Activated naive CD8-positive, alpha-beta T cell treated with anti-CD3 and anti-CD28 coated beads, Interleukin-2, amount 10 ng/mL, durations not matched to agents 7 days and 5 days (primary cell): Measurements from ENCODE around the gene HCRTR2. TPM values are rescaled to one million over a fixed set of nuclear protein-coding genes. Genes with fewer than 3 reads are reported as not detected.
"Not testable (repeated sequence)": the region's sequence is repeated elsewhere in the genome, so short reads cannot be mapped to it uniquely, and the experiment has no call there.

ENCODE experiments used
- ATAC-seq: fragments of 150-1000 bp; cut with Tn5 transposase; one replicate; pipeline ENCODE4 v1.10.0; 2021; ENCODE audit warnings: low read depth, moderate library complexity
- POLR2A ChIA-PET: fragments of 350-600 bp; sonication (Branson Sonifier 250); formaldehyde crosslinking; loops from one replicate; lab custom pipeline; 2021; ENCODE audit warnings: antibody characterized with exemption; lab: Charles Lee
- DNase-seq: peaks from one replicate; pipeline ENCODE4 v3.0.0; 2021
- H3K27ac Mint-ChIP-seq: one replicate; pipeline ENCODE4 v1.8.0; 2022; ENCODE audit warnings: mild to moderate bottlenecking, mixed read lengths
- H3K27me3 Mint-ChIP-seq: one replicate; pipeline ENCODE4 v1.8.0; 2022; ENCODE audit warnings: mild to moderate bottlenecking, moderate library complexity, mixed read lengths
- H3K36me3 Mint-ChIP-seq: one replicate; pipeline ENCODE4 v1.8.0; 2021; ENCODE audit warnings: mild to moderate bottlenecking, mixed read lengths
- H3K4me1 Mint-ChIP-seq: one replicate; pipeline ENCODE4 v1.8.0; 2021; ENCODE audit warnings: mixed read lengths
- H3K4me3 Mint-ChIP-seq: one replicate; pipeline ENCODE4 v1.8.0; 2022; ENCODE audit warnings: mild to moderate bottlenecking, moderate library complexity, mixed read lengths
- H3K9me3 Mint-ChIP-seq: one replicate; pipeline ENCODE4 v1.8.0; 2021; ENCODE audit warnings: mixed read lengths
- total RNA-seq, 2 experiments: library from RNA; stranded (reverse); gene quantifications; one replicate each; pipeline ENCODE4 v1.2.3, GENCODE V29; 2021

Gene HCRTR2
- total RNA-seq, 2 experiments from 2014 or later = not detected

- no peak overlapping the region for H3K27ac Mint-ChIP-seq
- H3K4me1 Mint-ChIP-seq = no peaks in the 10 kb centered on the region
- H3K4me3 Mint-ChIP-seq = no peak overlapping the region
- POLR2A ChIA-PET = no interaction called here
- no peak for DNase-seq
- H3K36me3 Mint-ChIP-seq = no peaks in the 10 kb centered on the region
- H3K27me3 Mint-ChIP-seq = no peaks in the 10 kb centered on the region
- H3K9me3 Mint-ChIP-seq = no peaks in the 10 kb centered on the region
- no peak for ATAC-seq
These were observed 85.9 kb downstream of the HCRTR2 start for GRCh38 chr6:55260181-55260580.

- Mint-ChIP-seq H3K27me3 (no peaks in the 10 kb centered on the region), H3K36me3 (no peaks in the 10 kb centered on the region), H3K4me1 (no peaks in the 10 kb centered on the region), H3K4me3 (no peak overlapping the region), H3K9me3 (peaks cover 2% of the 10 kb centered on the region), H3K27ac (no peak overlapping the region)
- DNase-seq (no peak), ATAC-seq (no peak)
- POLR2A ChIA-PET = no interaction called here
These were observed 91.2 kb downstream of the HCRTR2 start for GRCh38 chr6:55265409-55266114.

- H3K9me3 Mint-ChIP-seq = peaks cover 2% of the 10 kb centered on the region
- ATAC-seq (no peak), DNase-seq (no peak)
- POLR2A ChIA-PET = no interaction called here
- no peak overlapping the region for H3K4me3 Mint-ChIP-seq
- H3K27ac Mint-ChIP-seq = no peak overlapping the region
- no peaks in the 10 kb centered on the region for H3K36me3 Mint-ChIP-seq
- no peaks in the 10 kb centered on the region for H3K27me3 Mint-ChIP-seq
- no peaks in the 10 kb centered on the region for H3K4me1 Mint-ChIP-seq
These were observed 92.6 kb downstream of the HCRTR2 start for GRCh38 chr6:55266896-55267295.

GRCh38 chr6:55276745-55277530 is 102.6 kb downstream of the HCRTR2 start:
- no peaks in the 10 kb centered on the region for H3K9me3 Mint-ChIP-seq
- no peak overlapping the region for H3K27ac Mint-ChIP-seq
- ATAC-seq (no peak), DNase-seq (no peak)
- POLR2A ChIA-PET = no interaction called here
- H3K36me3 Mint-ChIP-seq = no peaks in the 10 kb centered on the region
- H3K4me3 Mint-ChIP-seq = no peak overlapping the region
- H3K4me1 Mint-ChIP-seq = no peaks in the 10 kb centered on the region
- no peaks in the 10 kb centered on the region for H3K27me3 Mint-ChIP-seq

GRCh38 chr6:55277646-55278045 is 103.3 kb downstream of the HCRTR2 start:
- Mint-ChIP-seq H3K36me3 (no peaks in the 10 kb centered on the region), H3K9me3 (no peaks in the 10 kb centered on the region), H3K27me3 (no peaks in the 10 kb centered on the region), H3K27ac (no peak overlapping the region), H3K4me3 (no peak overlapping the region), H3K4me1 (no peaks in the 10 kb centered on the region)
- DNase-seq (no peak), ATAC-seq (no peak)
- POLR2A ChIA-PET = no interaction called here

DNA sequence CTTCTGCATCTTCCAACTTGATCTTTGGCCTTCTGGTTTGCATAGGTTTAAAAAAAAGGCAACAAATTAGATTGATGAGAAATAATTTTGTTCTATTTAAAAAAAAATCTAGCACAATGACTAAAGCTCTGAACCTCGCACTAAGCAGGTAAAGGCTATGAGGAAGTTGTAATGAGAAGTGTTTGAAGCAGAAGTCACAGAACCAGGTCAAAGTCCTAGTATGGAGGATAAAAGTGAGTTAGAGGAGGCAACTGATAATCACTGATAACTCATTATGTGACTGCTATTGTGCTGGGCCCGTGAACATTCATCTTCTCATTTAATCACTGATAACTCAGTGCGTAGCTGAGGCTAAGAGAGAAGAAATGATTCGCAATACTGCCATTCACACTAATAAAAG is 106.9 kb downstream of the HCRTR2 start:
- no peaks in the 10 kb centered on the region for H3K4me1 Mint-ChIP-seq
- H3K9me3 Mint-ChIP-seq = no peaks in the 10 kb centered on the region
- H3K4me3 Mint-ChIP-seq = no peak overlapping the region
- no peak for ATAC-seq
- H3K27me3 Mint-ChIP-seq = no peaks in the 10 kb centered on the region
- H3K27ac Mint-ChIP-seq = no peak overlapping the region
- POLR2A ChIA-PET = no interaction called here
- H3K36me3 Mint-ChIP-seq = no peaks in the 10 kb centered on the region
- DNase-seq = no peak

DNA sequence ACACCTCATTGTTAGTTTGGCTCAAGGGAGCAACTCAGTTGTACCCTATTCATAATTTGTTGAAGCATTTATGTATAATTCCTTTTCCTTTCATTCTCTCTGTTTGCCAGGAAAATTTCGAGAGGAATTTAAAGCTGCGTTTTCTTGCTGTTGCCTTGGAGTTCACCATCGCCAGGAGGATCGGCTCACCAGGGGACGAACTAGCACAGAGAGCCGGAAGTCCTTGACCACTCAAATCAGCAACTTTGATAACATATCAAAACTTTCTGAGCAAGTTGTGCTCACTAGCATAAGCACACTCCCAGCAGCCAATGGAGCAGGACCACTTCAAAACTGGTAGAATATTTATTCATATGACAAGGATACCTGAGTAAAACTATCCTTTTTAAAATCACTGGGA is 107.8 kb downstream of the HCRTR2 start:
- no peaks in the 10 kb centered on the region for H3K36me3 Mint-ChIP-seq
- no peaks in the 10 kb centered on the region for H3K27me3 Mint-ChIP-seq
- H3K4me3 Mint-ChIP-seq = no peak overlapping the region
- ATAC-seq = no peak
- DNase-seq = no peak
- H3K4me1 Mint-ChIP-seq = no peaks in the 10 kb centered on the region
- POLR2A ChIA-PET = no interaction called here
- H3K27ac Mint-ChIP-seq = no peak overlapping the region
- no peaks in the 10 kb centered on the region for H3K9me3 Mint-ChIP-seq

- POLR2A ChIA-PET = no interaction called here
- no peaks in the 10 kb centered on the region for H3K36me3 Mint-ChIP-seq
- H3K27me3 Mint-ChIP-seq = no peaks in the 10 kb centered on the region
- H3K4me3 Mint-ChIP-seq = no peak overlapping the region
- H3K4me1 Mint-ChIP-seq = no peaks in the 10 kb centered on the region
- DNase-seq (no peak), ATAC-seq (no peak)
- H3K27ac Mint-ChIP-seq = no peak overlapping the region
- H3K9me3 Mint-ChIP-seq = no peaks in the 10 kb centered on the region
These were observed 112.5 kb downstream of the HCRTR2 start for GRCh38 chr6:55286824-55287223.

DNA sequence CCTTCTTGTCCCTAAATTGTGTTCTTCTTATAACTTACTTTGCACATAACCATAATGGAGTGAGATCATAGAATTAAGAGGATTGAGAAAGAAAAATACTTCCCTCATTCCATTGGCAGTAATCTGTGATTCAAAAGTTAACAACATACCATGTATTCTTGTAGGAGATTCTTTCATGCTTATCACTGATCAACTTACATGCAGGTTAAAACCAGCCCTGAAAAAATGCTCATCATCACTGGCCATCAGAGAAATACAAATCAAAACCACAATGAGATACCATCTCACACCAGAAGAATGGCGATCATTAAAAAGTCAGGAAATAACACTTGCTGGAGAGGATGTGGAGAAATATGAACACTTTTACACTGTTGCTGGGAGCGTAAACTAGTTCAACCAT is 116.4 kb downstream of the HCRTR2 start:
- no peak overlapping the region for H3K27ac Mint-ChIP-seq
- no peaks in the 10 kb centered on the region for H3K36me3 Mint-ChIP-seq
- H3K4me1 Mint-ChIP-seq = no peaks in the 10 kb centered on the region
- no peak for ATAC-seq
- H3K4me3 Mint-ChIP-seq = no peak overlapping the region
- no peaks in the 10 kb centered on the region for H3K9me3 Mint-ChIP-seq
- no peak for DNase-seq
- POLR2A ChIA-PET = no interaction called here
- no peaks in the 10 kb centered on the region for H3K27me3 Mint-ChIP-seq

DNA sequence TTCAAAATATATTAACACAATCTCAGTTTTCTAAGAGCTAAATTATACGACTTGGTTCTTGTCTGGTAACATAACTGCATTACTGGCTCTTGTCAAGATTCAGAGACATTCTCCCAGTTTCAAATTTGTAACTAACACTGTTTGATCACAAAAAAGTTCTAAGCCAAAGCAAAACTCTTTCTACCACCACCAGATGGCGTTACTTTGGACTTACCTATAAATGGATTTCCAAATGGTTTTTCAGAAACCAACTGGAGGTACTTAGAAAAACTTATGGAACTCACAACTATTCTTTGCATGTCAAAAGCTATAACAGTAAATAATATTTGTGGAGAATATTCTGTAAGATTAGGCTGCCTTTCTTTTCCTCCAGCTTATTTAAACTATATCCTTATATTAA is 118.8 kb downstream of the HCRTR2 start:
- DNase-seq (no peak), ATAC-seq (no peak)
- H3K4me1 Mint-ChIP-seq = no peaks in the 10 kb centered on the region
- no peaks in the 10 kb centered on the region for H3K27me3 Mint-ChIP-seq
- no peak overlapping the region for H3K4me3 Mint-ChIP-seq
- POLR2A ChIA-PET = no interaction called here
- no peak overlapping the region for H3K27ac Mint-ChIP-seq
- no peaks in the 10 kb centered on the region for H3K9me3 Mint-ChIP-seq
- no peaks in the 10 kb centered on the region for H3K36me3 Mint-ChIP-seq

- POLR2A ChIA-PET, H3K36me3 Mint-ChIP-seq, H3K9me3 Mint-ChIP-seq, H3K4me1 Mint-ChIP-seq, H3K4me3 Mint-ChIP-seq, ATAC-seq, H3K27ac Mint-ChIP-seq, H3K27me3 Mint-ChIP-seq, DNase-seq: not testable (repeated sequence)
These were observed 122.9 kb downstream of the HCRTR2 start for GRCh38 chr6:55297214-55297613.

GRCh38 chr6:55299286-55299985 is 125.1 kb downstream of the HCRTR2 start:
- no peak for DNase-seq
- Mint-ChIP-seq H3K36me3 (no peaks in the 10 kb centered on the region), H3K4me1 (no peaks in the 10 kb centered on the region), H3K27me3 (no peaks in the 10 kb centered on the region), H3K27ac (no peak overlapping the region), H3K4me3 (no peak overlapping the region), H3K9me3 (peaks cover 1% of the 10 kb centered on the region)
- no peak for ATAC-seq
- POLR2A ChIA-PET = no interaction called here

DNA sequence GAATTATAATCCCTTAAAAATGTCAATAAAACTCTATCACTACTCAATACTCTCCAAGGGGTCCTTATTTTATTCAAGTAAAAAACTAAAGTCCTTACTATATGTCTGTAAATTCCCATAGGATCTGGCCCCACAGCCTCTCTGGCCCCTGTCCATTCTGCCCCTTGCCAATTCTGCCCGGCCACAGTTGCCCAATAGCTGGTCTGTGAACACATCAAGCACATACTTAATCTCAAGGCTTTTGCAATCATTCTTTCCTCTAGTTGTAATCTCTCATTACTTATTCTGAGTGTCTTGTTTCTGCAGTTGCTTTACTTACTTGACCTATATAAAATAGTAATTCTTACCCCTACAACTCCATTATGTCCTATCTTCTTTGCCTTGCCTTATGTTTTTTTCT is 130.4 kb downstream of the HCRTR2 start:
- Mint-ChIP-seq H3K27ac (no peak overlapping the region), H3K36me3 (no peaks in the 10 kb centered on the region), H3K9me3 (peaks cover 3% of the 10 kb centered on the region), H3K4me1 (no peaks in the 10 kb centered on the region), H3K4me3 (no peak overlapping the region), H3K27me3 (no peaks in the 10 kb centered on the region)
- DNase-seq (no peak), ATAC-seq (no peak)
- POLR2A ChIA-PET = no interaction called here
